ENCODE data around the gene PRSS53.

The PRSS53 gene

GRCh38 chr16:31130336-31130891, 41.7 kb upstream of the PRSS53 start:
- no peak overlapping the region for H3K4me3 ChIP-seq (ENCODE audit: low read depth, low read length)
- CTCF ChIA-PET: interaction anchor here (1.4 to 1.9 kb wide), 3 partner anchors 9 to 12 kb away, joined by 4 to 8 read pairs (median 6); no protein-coding TSS in a partner anchor
- POLR2A ChIA-PET: interaction anchor here (1.0 to 1.5 kb wide), 2 partner anchors 9 to 12 kb away, joined by 3 read pairs; no protein-coding TSS in a partner anchor
- DNase-seq (ENCODE audit: low read depth, low spot score): no peak
- no peak for TF ChIP-seq CTCF (IDR thresholded peaks at IDR 0.05; ENCODE audit: insufficient read depth, low read length, missing control alignments)

GRCh38 chr16:31129568-31130335, 41.0 kb upstream of the PRSS53 start:
- ChIA-PET CTCF (interaction anchor here (1.4 to 1.6 kb wide), 2 partner anchors 9 to 12 kb away, joined by 4 to 8 read pairs; no protein-coding TSS in a partner anchor), POLR2A (interaction anchor here (0.9 to 1.5 kb wide), 3 partner anchors 9 to 13 kb away, joined by 3 read pairs; partner anchors contain the start of gene KAT8)
- no peak for TF ChIP-seq CTCF (IDR thresholded peaks at IDR 0.05; ENCODE audit: insufficient read depth, low read length, missing control alignments)
- no peak overlapping the region for H3K4me3 ChIP-seq (ENCODE audit: low read depth, low read length)
- DNase-seq (ENCODE audit: low read depth, low spot score): no peak

GRCh38 chr16:31128711-31129567, 40.2 kb upstream of the PRSS53 start:
- no peak for DNase-seq (ENCODE audit: low read depth, low spot score)
- no peak overlapping the region for H3K4me3 ChIP-seq (ENCODE audit: low read depth, low read length)
- ChIA-PET POLR2A (interaction anchor here (0.9 to 1.0 kb wide), 2 partner anchors 11 to 13 kb away, joined by 3 read pairs; partner anchors contain the start of gene KAT8), CTCF (interaction anchor here (0.7 to 1.6 kb wide), 3 partner anchors 10 to 13 kb away, joined by 3 to 8 read pairs (median 4); no protein-coding TSS in a partner anchor)
- TF ChIP-seq CTCF (IDR thresholded peaks at IDR 0.05; ENCODE audit: insufficient read depth, low read length, missing control alignments): no peak

- no peak overlapping the region for H3K4me3 ChIP-seq (ENCODE audit: low read depth, low read length)
- CTCF ChIA-PET: interaction anchor here (1.0 to 1.7 kb wide), 3 partner anchors 15 to 142 kb away, joined by 5 read pairs; partner anchors contain the start of gene HSD3B7
- POLR2A ChIA-PET: no interaction called here
- TF ChIP-seq CTCF (IDR thresholded peaks at IDR 0.05; ENCODE audit: insufficient read depth, low read length, missing control alignments): no peak
- DNase-seq (ENCODE audit: low read depth, low spot score): no peak
Measured at GRCh38 chr16:31127182-31127581, 38.4 kb upstream of the PRSS53 start.

GRCh38 chr16:31125844-31126243, 37.1 kb upstream of the PRSS53 start:
- no peak for TF ChIP-seq CTCF (IDR thresholded peaks at IDR 0.05; ENCODE audit: insufficient read depth, low read length, missing control alignments)
- ChIA-PET CTCF (interaction anchor here (0.8 to 1.7 kb wide), 2 partner anchors 16 to 33 kb away, joined by 4 to 5 read pairs; no protein-coding TSS in a partner anchor), POLR2A (no interaction called here)
- no peak for DNase-seq (ENCODE audit: low read depth, low spot score)
- no peak overlapping the region for H3K4me3 ChIP-seq (ENCODE audit: low read depth, low read length)
